Astrocyte of the spinal cord (primary cell): ENCODE data around the gene AEN.
A peak's percentile ranks its signal among the peaks of the same experiment; 100 is the strongest.

ENCODE experiments used
- DNase-seq: peaks from one replicate; pipeline ENCODE4 v3.0.0; 2011; ENCODE audit warnings: low read depth, low spot score
- H3K4me3 ChIP-seq: 2 replicates; pipeline ENCODE4 v1.5.1; 2011; ENCODE audit warnings: low read depth, mild to moderate bottlenecking, low read length, moderate library complexity
- in situ Hi-C: cut with HindIII; loops from 2 replicates; pipeline ENCODE4 v1.10.0; 2017; ENCODE audit warnings: low sequenced_read_pairs
- TF ChIP-seq, protein P1 (sequence below): IDR thresholded peaks from 2 replicates; pipeline ENCODE4 v1.5.1; 2012; ENCODE audit warnings: low read depth, mild to moderate bottlenecking, low read length, inconsistent platforms

Gene AEN

DNA sequence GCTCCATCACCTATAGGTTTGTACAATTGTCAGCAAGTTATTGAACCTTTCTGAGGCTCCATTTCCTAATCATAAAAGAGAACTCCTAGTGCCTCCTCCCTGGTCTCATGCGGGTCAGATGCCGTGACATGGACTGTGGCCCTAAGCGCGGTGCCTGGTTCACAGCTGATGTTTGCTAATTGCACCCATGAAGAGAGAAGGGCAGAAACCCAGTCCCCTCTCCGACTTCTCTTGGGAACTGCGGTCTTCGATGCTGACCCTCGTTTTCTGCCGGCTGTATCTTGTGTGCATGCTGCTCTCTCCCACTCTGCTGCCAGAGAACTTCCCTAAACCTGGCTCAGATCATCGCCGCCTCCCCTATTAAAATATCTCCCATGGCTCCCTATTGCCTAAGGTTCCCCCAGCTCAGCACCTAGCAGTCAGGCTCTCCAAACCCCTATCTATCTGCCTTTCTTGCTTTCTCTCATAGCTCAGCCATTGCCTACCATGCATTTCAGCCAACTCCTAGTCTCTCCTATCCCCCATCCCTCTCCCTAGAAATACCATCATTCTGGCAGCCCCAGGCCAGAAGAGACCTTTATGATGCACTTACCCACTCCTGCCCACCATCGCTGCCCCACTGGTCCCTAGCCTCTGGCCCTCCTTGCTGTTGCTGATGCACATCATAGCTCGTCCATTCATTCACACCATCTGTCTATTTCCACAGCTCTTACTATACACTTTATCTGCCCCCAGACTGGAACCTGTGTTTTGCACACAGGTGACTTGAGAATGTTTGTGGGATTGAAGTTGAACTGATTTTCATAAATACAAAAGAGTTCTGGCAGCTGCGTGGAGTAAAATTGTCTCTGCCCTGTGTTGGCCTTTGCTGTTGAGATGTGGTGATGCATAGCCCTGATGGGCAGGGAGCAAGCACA, 24.3 kb downstream of the AEN start:
- H3K4me3 ChIP-seq = no peak overlapping the region
- DNase-seq = no peak
- in situ Hi-C loops = no loop called here
- TF ChIP-seq, protein P1, sequence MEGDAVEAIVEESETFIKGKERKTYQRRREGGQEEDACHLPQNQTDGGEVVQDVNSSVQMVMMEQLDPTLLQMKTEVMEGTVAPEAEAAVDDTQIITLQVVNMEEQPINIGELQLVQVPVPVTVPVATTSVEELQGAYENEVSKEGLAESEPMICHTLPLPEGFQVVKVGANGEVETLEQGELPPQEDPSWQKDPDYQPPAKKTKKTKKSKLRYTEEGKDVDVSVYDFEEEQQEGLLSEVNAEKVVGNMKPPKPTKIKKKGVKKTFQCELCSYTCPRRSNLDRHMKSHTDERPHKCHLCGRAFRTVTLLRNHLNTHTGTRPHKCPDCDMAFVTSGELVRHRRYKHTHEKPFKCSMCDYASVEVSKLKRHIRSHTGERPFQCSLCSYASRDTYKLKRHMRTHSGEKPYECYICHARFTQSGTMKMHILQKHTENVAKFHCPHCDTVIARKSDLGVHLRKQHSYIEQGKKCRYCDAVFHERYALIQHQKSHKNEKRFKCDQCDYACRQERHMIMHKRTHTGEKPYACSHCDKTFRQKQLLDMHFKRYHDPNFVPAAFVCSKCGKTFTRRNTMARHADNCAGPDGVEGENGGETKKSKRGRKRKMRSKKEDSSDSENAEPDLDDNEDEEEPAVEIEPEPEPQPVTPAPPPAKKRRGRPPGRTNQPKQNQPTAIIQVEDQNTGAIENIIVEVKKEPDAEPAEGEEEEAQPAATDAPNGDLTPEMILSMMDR = no peak

DNA sequence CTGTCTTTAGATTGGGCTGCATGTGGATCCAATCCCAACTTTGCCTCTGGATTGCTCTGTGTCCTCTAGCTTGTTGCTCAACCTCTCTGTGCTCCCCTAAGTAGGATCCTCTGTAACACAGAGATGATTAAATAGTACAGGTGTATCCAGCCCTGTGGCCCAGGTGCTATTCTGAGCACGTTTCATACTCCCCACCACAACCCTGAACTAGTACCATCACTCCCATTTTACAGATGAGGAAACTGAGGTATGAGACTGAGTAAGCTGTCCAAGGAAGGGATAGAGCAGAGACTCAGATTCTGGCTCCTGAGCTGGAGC, 24.9 kb downstream of the AEN start:
- in situ Hi-C loops = no loop called here
- no peak overlapping the region for H3K4me3 ChIP-seq
- TF ChIP-seq, protein P1 = no peak
- no peak for DNase-seq

DNA sequence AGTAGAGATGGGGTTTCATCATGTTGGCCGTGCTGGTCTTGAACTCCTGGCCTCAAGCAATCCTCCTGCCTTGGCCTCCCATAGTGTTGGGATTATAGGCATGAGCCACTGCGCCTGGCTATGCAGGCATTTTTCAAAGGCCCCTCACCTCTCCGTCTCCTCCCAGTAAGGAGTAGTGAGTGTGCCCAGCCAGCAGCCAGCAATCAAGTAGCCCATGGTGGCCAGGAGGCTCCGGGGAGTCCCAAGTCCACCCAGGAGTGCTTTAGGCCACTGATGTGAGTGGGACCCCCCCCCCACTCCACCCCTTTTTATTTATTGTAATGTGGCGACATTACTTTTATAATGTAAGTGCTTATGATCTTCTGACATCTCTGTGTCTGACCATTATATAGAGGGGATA, 25.8 kb downstream of the AEN start:
- no peak for DNase-seq
- H3K4me3 ChIP-seq = no peak overlapping the region
- in situ Hi-C loops = no loop called here
- TF ChIP-seq, protein P1 = no peak

DNA sequence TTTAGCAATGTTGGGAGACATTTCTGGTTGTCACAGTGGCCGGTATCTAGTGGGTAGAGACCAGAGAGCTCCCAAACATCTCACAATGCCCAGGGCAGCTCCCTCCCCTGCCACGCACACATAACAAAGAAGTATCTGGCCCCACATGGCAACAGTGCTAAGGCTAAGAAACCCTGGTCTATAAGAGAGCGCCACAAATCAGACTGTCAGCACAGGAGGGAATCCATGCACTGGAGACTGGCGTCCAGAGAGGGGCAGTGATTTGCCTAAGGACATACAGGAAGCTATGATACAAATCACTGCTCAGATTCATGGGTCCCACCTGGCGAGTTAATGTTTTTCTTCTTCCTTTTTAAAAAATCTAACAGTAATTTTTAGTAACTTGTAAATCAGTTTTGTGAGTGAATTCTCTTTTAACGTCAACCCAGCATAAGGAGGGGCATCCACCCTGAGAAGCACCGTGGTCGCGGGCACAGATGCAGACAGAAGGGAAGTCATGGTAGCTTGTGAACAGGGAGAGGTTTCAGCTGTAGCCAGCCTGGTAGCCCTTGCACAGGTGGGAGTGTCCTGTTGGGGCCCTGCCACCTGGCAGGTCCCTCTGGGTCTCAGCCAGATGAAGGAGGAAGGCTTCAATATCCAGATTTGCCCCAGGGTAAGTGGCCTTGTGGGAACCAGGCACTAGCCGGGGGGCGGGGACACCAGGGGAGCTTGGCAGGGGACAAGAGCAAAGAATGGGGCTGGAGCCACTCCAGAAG, 26.4 kb downstream of the AEN start:
- no peak overlapping the region for H3K4me3 ChIP-seq
- in situ Hi-C loops = no loop called here
- DNase-seq = no peak
- TF ChIP-seq, protein P1 = no peak

DNA sequence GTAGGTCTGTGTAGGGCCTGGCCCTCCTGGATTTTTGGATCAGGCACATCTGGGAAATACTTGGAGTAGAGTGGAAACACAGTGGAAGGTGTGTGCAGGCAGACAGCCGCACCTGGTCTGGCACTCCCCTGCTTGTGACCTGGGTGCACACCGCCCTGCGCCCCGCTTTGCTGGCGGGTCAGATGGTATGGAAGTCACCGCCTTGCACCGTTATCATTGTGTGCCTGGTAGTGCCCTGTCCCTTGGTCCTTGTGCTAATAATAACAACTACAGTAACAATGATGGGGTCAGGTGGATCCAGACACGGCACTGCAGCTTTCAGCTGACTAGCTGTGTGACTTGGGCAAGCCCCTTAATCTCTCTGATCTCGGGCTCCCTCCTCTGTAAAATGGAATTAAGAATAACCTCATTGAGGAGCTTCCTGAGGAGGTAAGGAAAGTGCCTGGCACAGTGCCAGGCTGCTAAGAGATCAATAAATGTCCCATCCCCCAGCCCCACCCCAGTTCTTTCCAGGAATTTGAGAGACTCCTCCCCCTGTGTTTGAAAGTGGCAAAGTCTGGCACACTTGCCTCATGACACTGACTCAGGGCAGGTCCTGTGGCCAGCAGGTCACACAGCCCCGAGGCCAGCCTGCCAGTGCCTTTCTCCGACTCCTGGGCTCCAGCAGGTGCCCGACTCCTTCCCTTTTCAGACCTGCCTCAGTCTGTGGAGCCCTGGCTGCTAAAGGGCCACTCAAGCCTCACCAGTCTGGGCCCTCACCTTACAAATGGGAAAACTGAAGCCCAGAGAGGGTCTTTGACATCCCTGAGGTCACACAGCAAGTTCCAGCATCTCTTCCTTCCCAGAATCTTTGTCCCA, 27.4 kb downstream of the AEN start:
- H3K4me3 ChIP-seq = no peak overlapping the region
- no peak for DNase-seq
- in situ Hi-C loops = no loop called here
- TF ChIP-seq, protein P1 = no peak

DNA sequence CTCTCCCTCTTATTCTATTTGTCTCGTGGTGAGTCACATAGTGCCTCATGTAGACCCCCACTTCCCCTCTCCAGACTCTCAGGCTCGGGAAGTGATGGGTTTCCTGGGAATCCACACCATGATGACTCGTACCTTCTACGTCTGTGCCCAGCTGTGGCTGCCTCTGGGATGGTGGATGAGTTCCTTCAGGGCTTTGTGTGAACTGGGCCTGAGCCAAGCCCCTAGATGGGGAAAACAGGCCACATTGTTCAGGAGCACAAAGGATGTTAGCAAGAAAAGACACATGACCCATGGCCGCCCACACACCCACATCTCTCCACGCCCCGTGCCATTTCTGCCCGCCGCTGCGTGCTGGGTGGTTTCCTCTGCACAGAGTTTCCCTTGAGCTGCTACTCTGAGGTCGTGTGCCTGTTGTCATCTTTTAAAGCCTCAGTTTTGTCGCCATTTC, 28.2 kb downstream of the AEN start:
- TF ChIP-seq, protein P1 = no peak
- peak; percentile 87 for DNase-seq
- H3K4me3 ChIP-seq = no peak overlapping the region
- in situ Hi-C loops = no loop called here
